ENCODE data around the gene PDE4A.
A peak's percentile ranks its signal among the peaks of the same experiment; 100 is the strongest.
"Not testable (repeated sequence)": the region's sequence is repeated elsewhere in the genome, so short reads cannot be mapped to it uniquely, and the experiment has no call there.

PDE4A gene

GRCh38 chr19:10453852-10454251, 33.5 kb downstream of the PDE4A start:
- H3K36me3 Mint-ChIP-seq (ENCODE audit: low read depth) = no peaks in the 10 kb centered on the region
- no peak for DNase-seq
- no peak overlapping the region for H3K4me3 Mint-ChIP-seq
- ATAC-seq = no peak
- peaks cover 4% of the 10 kb centered on the region for H3K27me3 Mint-ChIP-seq
- no peaks in the 10 kb centered on the region for H3K9me3 Mint-ChIP-seq
- H3K27ac Mint-ChIP-seq = peak overlapping the region; percentile 40
- no peaks in the 10 kb centered on the region for H3K4me1 Mint-ChIP-seq

GRCh38 chr19:10454267-10454666, 33.9 kb downstream of the PDE4A start:
- ATAC-seq = no peak
- no peaks in the 10 kb centered on the region for H3K36me3 Mint-ChIP-seq (ENCODE audit: low read depth)
- H3K9me3 Mint-ChIP-seq = no peaks in the 10 kb centered on the region
- H3K4me3 Mint-ChIP-seq = no peak overlapping the region
- peaks cover 4% of the 10 kb centered on the region for H3K27me3 Mint-ChIP-seq
- H3K27ac Mint-ChIP-seq = no peak overlapping the region
- H3K4me1 Mint-ChIP-seq = no peaks in the 10 kb centered on the region
- no peak for DNase-seq

- not testable (repeated sequence) for H3K4me3 Mint-ChIP-seq; H3K9me3 Mint-ChIP-seq; H3K27ac Mint-ChIP-seq; ATAC-seq; H3K27me3 Mint-ChIP-seq; DNase-seq; H3K36me3 Mint-ChIP-seq (ENCODE audit: low read depth)
- peaks cover 12% of the 10 kb centered on the region for H3K4me1 Mint-ChIP-seq
Measured at GRCh38 chr19:10458733-10459132, 38.4 kb downstream of the PDE4A start.

- ATAC-seq (no peak), DNase-seq (no peak)
- peaks cover 4% of the 10 kb centered on the region for H3K36me3 Mint-ChIP-seq (ENCODE audit: low read depth)
- peaks cover 5% of the 10 kb centered on the region for H3K27me3 Mint-ChIP-seq
- H3K4me1 Mint-ChIP-seq = peaks cover 12% of the 10 kb centered on the region
- no peak overlapping the region for H3K27ac Mint-ChIP-seq
- H3K4me3 Mint-ChIP-seq = no peak overlapping the region
- no peaks in the 10 kb centered on the region for H3K9me3 Mint-ChIP-seq
Measured at GRCh38 chr19:10460714-10461046, 40.3 kb downstream of the PDE4A start.

- H3K36me3 Mint-ChIP-seq (ENCODE audit: low read depth) = peaks cover 4% of the 10 kb centered on the region
- no peaks in the 10 kb centered on the region for H3K9me3 Mint-ChIP-seq
- no peak overlapping the region for H3K4me3 Mint-ChIP-seq
- peaks cover 5% of the 10 kb centered on the region for H3K27me3 Mint-ChIP-seq
- no peak overlapping the region for H3K27ac Mint-ChIP-seq
- H3K4me1 Mint-ChIP-seq = peaks cover 12% of the 10 kb centered on the region
- ATAC-seq = peak; percentile 95
- peak; percentile 91 for DNase-seq
Measured at GRCh38 chr19:10461047-10461949, 41.0 kb downstream of the PDE4A start.

GRCh38 chr19:10462042-10462441, 41.7 kb downstream of the PDE4A start:
- not testable (repeated sequence) for H3K27ac Mint-ChIP-seq; H3K9me3 Mint-ChIP-seq; ATAC-seq; H3K27me3 Mint-ChIP-seq; H3K36me3 Mint-ChIP-seq (ENCODE audit: low read depth); DNase-seq; H3K4me3 Mint-ChIP-seq
- peaks cover 12% of the 10 kb centered on the region for H3K4me1 Mint-ChIP-seq

GRCh38 chr19:10462557-10462956, 42.2 kb downstream of the PDE4A start:
- Mint-ChIP-seq H3K4me3 (peak overlapping the region; percentile 32), H3K36me3 (ENCODE audit: low read depth) (peaks cover 7% of the 10 kb centered on the region), H3K27me3 (peaks cover 5% of the 10 kb centered on the region), H3K9me3 (no peaks in the 10 kb centered on the region), H3K27ac (no peak overlapping the region), H3K4me1 (peaks cover 12% of the 10 kb centered on the region)
- ATAC-seq (no peak), DNase-seq (no peak)

GRCh38 chr19:10464456-10464855, 44.1 kb downstream of the PDE4A start:
- peaks cover 5% of the 10 kb centered on the region for H3K27me3 Mint-ChIP-seq
- no peak for DNase-seq
- ATAC-seq = no peak
- no peaks in the 10 kb centered on the region for H3K9me3 Mint-ChIP-seq
- peaks cover 12% of the 10 kb centered on the region for H3K4me1 Mint-ChIP-seq
- peaks cover 7% of the 10 kb centered on the region for H3K36me3 Mint-ChIP-seq (ENCODE audit: low read depth)
- no peak overlapping the region for H3K4me3 Mint-ChIP-seq
- no peak overlapping the region for H3K27ac Mint-ChIP-seq

- DNase-seq (no peak), ATAC-seq (no peak)
- peaks cover 5% of the 10 kb centered on the region for H3K27me3 Mint-ChIP-seq
- no peaks in the 10 kb centered on the region for H3K9me3 Mint-ChIP-seq
- H3K4me1 Mint-ChIP-seq = peaks cover 2% of the 10 kb centered on the region
- peaks cover 7% of the 10 kb centered on the region for H3K36me3 Mint-ChIP-seq (ENCODE audit: low read depth)
- no peak overlapping the region for H3K27ac Mint-ChIP-seq
- no peak overlapping the region for H3K4me3 Mint-ChIP-seq
Measured at GRCh38 chr19:10467104-10467706, 46.9 kb downstream of the PDE4A start.

GRCh38 chr19:10468133-10468532, 47.8 kb downstream of the PDE4A start:
- Mint-ChIP-seq H3K4me3 (no peak overlapping the region), H3K27ac (no peak overlapping the region), H3K27me3 (no peaks in the 10 kb centered on the region), H3K36me3 (ENCODE audit: low read depth) (peaks cover 5% of the 10 kb centered on the region), H3K9me3 (no peaks in the 10 kb centered on the region), H3K4me1 (no peaks in the 10 kb centered on the region)
- ATAC-seq = no peak
- DNase-seq = no peak

- H3K9me3 Mint-ChIP-seq = no peaks in the 10 kb centered on the region
- no peak overlapping the region for H3K27ac Mint-ChIP-seq
- no peak overlapping the region for H3K4me3 Mint-ChIP-seq
- H3K36me3 Mint-ChIP-seq (ENCODE audit: low read depth) = peaks cover under 1% of the 10 kb centered on the region
- DNase-seq = no peak
- ATAC-seq = peak; percentile 40
- H3K4me1 Mint-ChIP-seq = no peaks in the 10 kb centered on the region
- no peaks in the 10 kb centered on the region for H3K27me3 Mint-ChIP-seq
Measured at GRCh38 chr19:10471909-10472308, 51.6 kb downstream of the PDE4A start.

GRCh38 chr19:10473192-10473591, 52.9 kb downstream of the PDE4A start:
- H3K27me3 Mint-ChIP-seq = no peaks in the 10 kb centered on the region
- no peak overlapping the region for H3K27ac Mint-ChIP-seq

GRCh38 chr19:10474962-10475451, 54.7 kb downstream of the PDE4A start:
- DNase-seq = no peak
- Mint-ChIP-seq H3K4me3 (no peak overlapping the region), H3K27ac (no peak overlapping the region), H3K9me3 (no peaks in the 10 kb centered on the region), H3K36me3 (ENCODE audit: low read depth) (no peaks in the 10 kb centered on the region), H3K4me1 (peaks cover 9% of the 10 kb centered on the region), H3K27me3 (no peaks in the 10 kb centered on the region)
- no peak for ATAC-seq

More at GRCh38 chr19:10473192-10473591, 52.9 kb downstream of the PDE4A start:
- DNase-seq (no peak), ATAC-seq (no peak)
- Mint-ChIP-seq H3K9me3 (no peaks in the 10 kb centered on the region), H3K4me3 (no peak overlapping the region), H3K36me3 (ENCODE audit: low read depth) (no peaks in the 10 kb centered on the region), H3K4me1 (no peaks in the 10 kb centered on the region)

GRCh38 chr19:10478476-10478875, 58.1 kb downstream of the PDE4A start:
- Mint-ChIP-seq H3K4me1 (peaks cover 9% of the 10 kb centered on the region), H3K4me3 (no peak overlapping the region), H3K27me3 (no peaks in the 10 kb centered on the region), H3K27ac (no peak overlapping the region), H3K9me3 (no peaks in the 10 kb centered on the region), H3K36me3 (ENCODE audit: low read depth) (no peaks in the 10 kb centered on the region)
- ATAC-seq (no peak), DNase-seq (no peak)

GRCh38 chr19:10478903-10479384, 58.6 kb downstream of the PDE4A start:
- Mint-ChIP-seq H3K36me3 (ENCODE audit: low read depth) (no peaks in the 10 kb centered on the region), H3K27ac (peak overlapping the region; percentile 31), H3K4me1 (peaks cover 9% of the 10 kb centered on the region), H3K4me3 (peak overlapping the region; percentile 21), H3K9me3 (no peaks in the 10 kb centered on the region), H3K27me3 (no peaks in the 10 kb centered on the region)
- ATAC-seq = peak; percentile 97
- peak; percentile 86 for DNase-seq

Data from activated naive CD8-positive, alpha-beta T cell treated with anti-CD3 and anti-CD28 coated beads, Interleukin-2, amount 50 U/mL, for 24 hours (primary cell).